Lung microvascular endothelial cell (primary cell): Measurements from ENCODE around the gene ADGRB3. TPM values are rescaled to one million over a fixed set of nuclear protein-coding genes. Genes with fewer than 3 reads are reported as not detected.
"Not testable (repeated sequence)": the region's sequence is repeated elsewhere in the genome, so short reads cannot be mapped to it uniquely, and the experiment has no call there.

Source experiments
- DNase-seq, 2 donors: peaks; one replicate each; pipeline versions ENCODE4 v3.0.0 to v3.0.0-alpha.2; 2010; ENCODE audit warnings: low read depth in 2 of 2
- total RNA-seq: library from RNA; depleted of rRNA; stranded (reverse); fragments of >200 nt; gene quantifications from 2 replicates; pipeline ENCODE4 v1.2.1, GENCODE V29; 2014

ADGRB3 gene
- total RNA-seq, 1 donor from 2014 or later = not detected

- no peak for DNase-seq
These were observed 786.2 kb downstream of the ADGRB3 start for GRCh38 chr6:69421269-69421668.

DNA sequence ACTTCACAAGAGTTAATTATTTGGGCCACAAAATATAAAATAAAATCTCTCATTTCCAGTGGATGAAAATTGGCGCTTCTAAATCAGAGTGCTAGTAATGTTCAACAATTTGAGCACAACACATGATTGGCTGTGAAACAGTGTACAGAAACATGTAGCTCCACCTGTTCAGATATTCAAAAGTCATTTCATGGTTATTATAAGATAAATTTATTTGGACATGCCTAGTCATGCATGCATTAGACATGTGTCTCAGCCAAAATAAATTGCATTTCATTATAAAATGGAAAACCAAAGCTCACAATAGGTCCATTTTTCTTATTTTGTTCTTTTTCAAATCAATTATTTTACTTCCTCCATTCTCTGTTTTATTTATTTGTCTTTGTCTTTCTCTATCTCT, 786.9 kb downstream of the ADGRB3 start:
- no peak for DNase-seq

DNA sequence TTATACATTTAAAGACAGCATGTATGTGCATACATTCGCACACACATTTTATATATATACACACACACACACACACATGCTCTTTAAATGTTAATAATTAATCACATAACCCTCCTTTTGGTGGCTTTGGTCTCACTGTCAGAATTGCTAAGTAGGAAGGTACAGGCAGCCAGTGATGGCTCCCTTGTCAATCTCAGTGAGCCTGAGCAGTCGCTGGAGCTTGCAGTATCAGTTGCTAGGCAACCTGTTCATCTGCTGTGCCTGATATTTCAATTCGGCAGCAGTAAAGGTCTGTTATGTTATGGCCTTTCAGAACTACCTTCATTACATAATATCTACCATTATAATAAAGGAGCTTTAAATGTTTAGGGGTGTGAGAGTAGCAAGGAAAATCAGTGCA, 787.4 kb downstream of the ADGRB3 start:
- DNase-seq = no peak

GRCh38 chr6:69423785-69424184, 788.7 kb downstream of the ADGRB3 start:
- no peak for DNase-seq

- no peak for DNase-seq
These were observed 789.5 kb downstream of the ADGRB3 start for GRCh38 chr6:69424581-69424980.

GRCh38 chr6:69427882-69428281, 792.8 kb downstream of the ADGRB3 start:
- DNase-seq = no peak

DNA sequence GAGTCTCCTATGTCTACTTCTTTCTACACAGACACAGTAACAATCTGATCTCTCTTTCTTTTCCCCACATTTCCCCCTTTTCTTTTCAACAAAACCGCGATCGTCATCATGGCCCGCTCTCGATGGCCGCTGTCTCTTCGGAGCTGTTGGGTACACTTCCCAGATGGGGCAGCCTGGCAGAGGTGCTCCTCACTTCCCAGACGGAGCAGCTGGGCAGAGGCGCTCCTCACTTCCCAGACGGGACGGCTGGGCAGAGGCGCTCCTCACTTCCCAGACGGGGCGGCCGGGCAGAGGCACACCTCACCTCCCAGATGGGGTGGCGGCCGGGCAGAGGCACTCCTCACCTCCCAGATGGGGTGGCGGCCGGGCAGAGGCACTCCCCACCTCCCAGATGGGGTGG, 797.1 kb downstream of the ADGRB3 start:
- DNase-seq = not testable (repeated sequence)

- not testable (repeated sequence) for DNase-seq
These were observed 798.0 kb downstream of the ADGRB3 start for GRCh38 chr6:69433116-69433515.

DNA sequence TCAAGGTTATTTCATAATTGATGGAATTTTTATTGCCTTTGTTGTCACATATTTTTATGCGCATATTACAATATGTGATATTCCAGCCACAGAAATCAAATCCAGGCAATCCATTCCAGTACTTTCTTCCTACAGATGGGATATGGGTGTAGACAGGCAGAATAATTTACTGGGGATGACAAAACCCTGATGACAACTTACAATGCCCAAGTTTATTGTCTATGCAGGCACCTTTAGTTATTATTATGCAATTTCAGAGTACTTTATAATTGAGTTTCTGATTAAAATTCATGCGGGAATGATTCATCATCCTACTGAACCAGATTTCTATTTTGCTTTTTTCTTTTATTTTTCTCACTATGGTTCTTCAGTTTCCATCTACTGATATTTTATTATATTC, 803.0 kb downstream of the ADGRB3 start:
- no peak for DNase-seq
